Measurements from ENCODE around the gene SDCCAG8. TPM values are rescaled to one million over a fixed set of nuclear protein-coding genes. Genes with fewer than 3 reads are reported as not detected.

The SDCCAG8 gene
- total RNA-seq, 1 donor: 41.0 TPM

- TF ChIP-seq CTCF (IDR thresholded peaks at IDR 0.05; ENCODE audit: insufficient read depth, low read depth, low read length): no peak
- DNase-seq (ENCODE audit: low read depth): no peak
- peak overlapping the region; percentile 38 for H3K4me3 ChIP-seq (ENCODE audit: low read depth, low read length)
These were observed 231.9 kb downstream of the SDCCAG8 start for GRCh38 chr1:243487649-243488227.

- TF ChIP-seq CTCF (IDR thresholded peaks at IDR 0.05; ENCODE audit: insufficient read depth, low read depth, low read length): no peak
- no peak overlapping the region for H3K4me3 ChIP-seq (ENCODE audit: low read depth, low read length)
- DNase-seq (ENCODE audit: low read depth): no peak
These were observed 232.8 kb downstream of the SDCCAG8 start for GRCh38 chr1:243488459-243489157.

- DNase-seq (ENCODE audit: low read depth): no peak
- no peak for TF ChIP-seq CTCF (IDR thresholded peaks at IDR 0.05; ENCODE audit: insufficient read depth, low read depth, low read length)
- no peak overlapping the region for H3K4me3 ChIP-seq (ENCODE audit: low read depth, low read length)
These were observed 233.3 kb downstream of the SDCCAG8 start for GRCh38 chr1:243489158-243489527.

- no peak for DNase-seq (ENCODE audit: low read depth)
- TF ChIP-seq CTCF (IDR thresholded peaks at IDR 0.05; ENCODE audit: insufficient read depth, low read depth, low read length): no peak
- H3K4me3 ChIP-seq (ENCODE audit: low read depth, low read length): no peak overlapping the region
These were observed 234.1 kb downstream of the SDCCAG8 start for GRCh38 chr1:243489681-243490546.

- no peak overlapping the region for H3K4me3 ChIP-seq (ENCODE audit: low read depth, low read length)
- peak; percentile 68 for DNase-seq (ENCODE audit: low read depth)
- no peak for TF ChIP-seq CTCF (IDR thresholded peaks at IDR 0.05; ENCODE audit: insufficient read depth, low read depth, low read length)
These were observed 235.2 kb downstream of the SDCCAG8 start for GRCh38 chr1:243490748-243491686.
